ENCODE data around the gene GRK5. TPM values are rescaled to one million over a fixed set of nuclear protein-coding genes. Genes with fewer than 3 reads are reported as not detected.
A peak's percentile ranks its signal among the peaks of the same experiment; 100 is the strongest.

Gene GRK5
- total RNA-seq, 4 donors from 2014 or later = 9.2 to 27.3 (median 15.0) TPM

GRCh38 chr10:119209035-119209735, 1.8 kb downstream of the GRK5 start:
- no peaks in the 10 kb centered on the region for H3K36me3 ChIP-seq
- no peaks in the 10 kb centered on the region for H3K9me3 ChIP-seq
- 22 to 24% methylated on average over 15 of the region's 15 CpGs for WGBS, 2 donors
- peak; percentile 58 to 60 for DNase-seq
- H3K27ac ChIP-seq = peak overlapping the region; percentile 18 to 97 (median 95)
- H3K27me3 ChIP-seq = no peaks in the 10 kb centered on the region
- peak overlapping the region in 1 of 3 donors; percentile 63 for H3K4me3 ChIP-seq (replicated peaks in 1 of 3)
- intact Hi-C loops (cut with DNase I) = loop anchor here (5.0 kb wide), 1 partner anchor 108 kb away; no protein-coding TSS in a partner anchor
- H3K4me1 ChIP-seq = peaks cover 49 to 52% of the 10 kb centered on the region in 2 donors
- no peak for TF ChIP-seq POLR2A (IDR thresholded peaks at IDR 0.05)
- TF ChIP-seq, protein P1, sequence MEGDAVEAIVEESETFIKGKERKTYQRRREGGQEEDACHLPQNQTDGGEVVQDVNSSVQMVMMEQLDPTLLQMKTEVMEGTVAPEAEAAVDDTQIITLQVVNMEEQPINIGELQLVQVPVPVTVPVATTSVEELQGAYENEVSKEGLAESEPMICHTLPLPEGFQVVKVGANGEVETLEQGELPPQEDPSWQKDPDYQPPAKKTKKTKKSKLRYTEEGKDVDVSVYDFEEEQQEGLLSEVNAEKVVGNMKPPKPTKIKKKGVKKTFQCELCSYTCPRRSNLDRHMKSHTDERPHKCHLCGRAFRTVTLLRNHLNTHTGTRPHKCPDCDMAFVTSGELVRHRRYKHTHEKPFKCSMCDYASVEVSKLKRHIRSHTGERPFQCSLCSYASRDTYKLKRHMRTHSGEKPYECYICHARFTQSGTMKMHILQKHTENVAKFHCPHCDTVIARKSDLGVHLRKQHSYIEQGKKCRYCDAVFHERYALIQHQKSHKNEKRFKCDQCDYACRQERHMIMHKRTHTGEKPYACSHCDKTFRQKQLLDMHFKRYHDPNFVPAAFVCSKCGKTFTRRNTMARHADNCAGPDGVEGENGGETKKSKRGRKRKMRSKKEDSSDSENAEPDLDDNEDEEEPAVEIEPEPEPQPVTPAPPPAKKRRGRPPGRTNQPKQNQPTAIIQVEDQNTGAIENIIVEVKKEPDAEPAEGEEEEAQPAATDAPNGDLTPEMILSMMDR (IDR thresholded peaks at IDR 0.05) = peak; percentile 36 to 83 (median 70)

- Histone ChIP-seq H3K27ac (peak overlapping the region in 2 of 3 donors; percentile 95 to 97), H3K4me1 (peaks cover 49 to 53% of the 10 kb centered on the region in 2 donors), H3K36me3 (no peaks in the 10 kb centered on the region), H3K27me3 (no peaks in the 10 kb centered on the region), H3K9me3 (no peaks in the 10 kb centered on the region), H3K4me3 (replicated peaks in 1 of 3) (peak overlapping the region in 1 of 3 donors; percentile 63)
- DNase-seq = no peak
- TF ChIP-seq, protein P1 (IDR thresholded peaks at IDR 0.05) = peak in 1 of 6 experiments; percentile 22
- TF ChIP-seq POLR2A (IDR thresholded peaks at IDR 0.05) = no peak
- intact Hi-C loops (cut with DNase I) = loop anchor here (5.0 kb wide), 1 partner anchor 107 kb away; no protein-coding TSS in a partner anchor
- 48 to 51% methylated on average over 9 of the region's 9 CpGs for WGBS, 2 donors
Measured at GRCh38 chr10:119209736-119210355, 2.5 kb downstream of the GRK5 start.

GRCh38 chr10:119210633-119211032, 3.3 kb downstream of the GRK5 start:
- peak overlapping the region; percentile 25 to 97 (median 95) for H3K27ac ChIP-seq
- intact Hi-C loops (cut with DNase I) = no loop called here
- H3K27me3 ChIP-seq = no peaks in the 10 kb centered on the region

DNA sequence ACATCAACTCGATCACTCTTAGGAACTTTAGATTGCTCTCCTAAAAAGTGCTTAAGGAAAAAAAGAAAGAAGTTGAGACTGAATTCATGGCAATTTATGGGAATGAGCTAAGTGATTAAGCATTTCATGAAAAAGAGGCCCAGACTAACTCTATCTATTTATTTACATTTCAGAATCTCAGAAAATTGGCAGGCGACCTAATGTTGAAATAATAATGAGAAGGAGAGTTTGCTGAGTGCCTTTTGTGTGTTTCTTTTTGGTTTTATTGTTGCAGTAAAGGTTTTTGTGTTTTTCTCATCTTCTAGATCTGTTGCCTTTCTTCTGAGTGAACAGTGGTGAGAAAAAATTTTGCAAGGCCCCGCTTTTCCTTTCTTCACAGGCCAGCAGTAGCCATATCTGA, 3.8 kb downstream of the GRK5 start:
- Histone ChIP-seq H3K27ac (peak overlapping the region; percentile 66 to 97 (median 95)), H3K4me3 (replicated peaks in 1 of 3) (no peak overlapping the region), H3K9me3 (no peaks in the 10 kb centered on the region), H3K4me1 (peaks cover 55 to 56% of the 10 kb centered on the region in 2 donors), H3K27me3 (no peaks in the 10 kb centered on the region), H3K36me3 (no peaks in the 10 kb centered on the region)
- intact Hi-C loops (cut with DNase I) = no loop called here
- TF ChIP-seq POLR2A (IDR thresholded peaks at IDR 0.05) = no peak
- TF ChIP-seq, protein P1 (IDR thresholded peaks at IDR 0.05) = no peak
- WGBS, 2 donors = 76 to 80% methylated on average over 3 of the region's 3 CpGs
- no peak for DNase-seq

More at GRCh38 chr10:119210633-119211032, 3.3 kb downstream of the GRK5 start:
- no peak for TF ChIP-seq POLR2A (IDR thresholded peaks at IDR 0.05)
- TF ChIP-seq, protein P1 (IDR thresholded peaks at IDR 0.05) = no peak
- Histone ChIP-seq H3K4me1 (peaks cover 50 to 54% of the 10 kb centered on the region in 2 donors), H3K4me3 (replicated peaks in 1 of 3) (no peak overlapping the region), H3K36me3 (no peaks in the 10 kb centered on the region), H3K9me3 (no peaks in the 10 kb centered on the region)
- no peak for DNase-seq
- WGBS, 2 donors = 88 to 94% methylated on average over 2 of the region's 2 CpGs

Measured in thyroid gland (tissue), 4 donors.